GM12865 (cell line): Measurements from ENCODE around the gene KCNRG.

ENCODE experiments used
- DNase-seq: peaks from one replicate; pipeline ENCODE4 v3.0.0; 2010; ENCODE audit warnings: low read depth
- H3K4me3 ChIP-seq: 2 replicates; pipeline ENCODE4 v1.5.1; 2011; ENCODE audit warnings: mild to moderate bottlenecking, low read depth, low read length, control low read depth
- CTCF ChIP-seq: IDR thresholded peaks from 2 replicates; pipeline ENCODE4 v1.5.1; 2011; ENCODE audit warnings: low read length, control low read depth, low read depth, inconsistent platforms; ENCODE audit not compliant: insufficient read depth; ENCODE audit errors: missing control alignments

The KCNRG gene

GRCh38 chr13:50026788-50027473, 11.7 kb downstream of the KCNRG start:
- no peak for TF ChIP-seq CTCF
- H3K4me3 ChIP-seq: no peak overlapping the region
- DNase-seq: peak; percentile 81

GRCh38 chr13:50030315-50030714, 15.1 kb downstream of the KCNRG start:
- H3K4me3 ChIP-seq: no peak overlapping the region
- TF ChIP-seq CTCF: no peak

GRCh38 chr13:50033725-50034124, 18.5 kb downstream of the KCNRG start:
- H3K4me3 ChIP-seq: no peak overlapping the region
- no peak for DNase-seq
- no peak for TF ChIP-seq CTCF

More at GRCh38 chr13:50030315-50030714, 15.1 kb downstream of the KCNRG start:
- no peak for DNase-seq

- no peak overlapping the region for H3K4me3 ChIP-seq
- no peak for DNase-seq
- no peak for TF ChIP-seq CTCF
Observed at GRCh38 chr13:50037788-50038187, 22.5 kb downstream of the KCNRG start.

GRCh38 chr13:50038266-50038665, 23.0 kb downstream of the KCNRG start:
- H3K4me3 ChIP-seq: no peak overlapping the region
- no peak for TF ChIP-seq CTCF
- no peak for DNase-seq

GRCh38 chr13:50052478-50052877, 37.2 kb downstream of the KCNRG start:
- no peak for TF ChIP-seq CTCF
- no peak for DNase-seq
- no peak overlapping the region for H3K4me3 ChIP-seq

- DNase-seq: peak; percentile 21
- TF ChIP-seq CTCF: no peak
- no peak overlapping the region for H3K4me3 ChIP-seq
Observed at GRCh38 chr13:50053844-50054243, 38.6 kb downstream of the KCNRG start.
